Measurements from ENCODE around the gene SLC16A10. TPM values are rescaled to one million over a fixed set of nuclear protein-coding genes. Genes with fewer than 3 reads are reported as not detected.

Gene SLC16A10
- total RNA-seq, 4 donors from 2014 or later: 1.5 to 8.9 (median 4.2) TPM

DNA sequence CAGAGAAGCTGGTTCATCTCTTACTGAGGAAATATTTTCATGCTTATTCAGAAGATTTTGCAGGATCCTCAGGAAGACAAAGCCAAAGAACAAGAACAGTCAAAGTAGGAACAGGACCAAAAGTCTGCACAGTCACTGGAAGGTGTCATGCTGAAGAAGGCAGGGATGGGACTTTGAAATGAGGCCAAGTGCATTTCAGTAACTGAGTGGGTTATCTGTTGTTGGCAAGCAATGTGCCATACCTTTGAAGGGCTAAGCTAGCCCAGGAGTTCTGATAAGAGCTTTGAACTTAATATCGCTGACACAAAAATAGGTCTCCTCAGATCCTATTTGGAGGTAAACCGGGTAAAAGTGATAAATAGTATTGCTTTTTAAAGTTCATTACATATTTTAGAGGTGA is 31.5 kb downstream of the SLC16A10 start:
- Histone ChIP-seq H3K36me3 (no peaks in the 10 kb centered on the region), H3K9me3 (no peaks in the 10 kb centered on the region), H3K4me3 (no peak overlapping the region), H3K27ac (no peak overlapping the region), H3K4me1 (peaks cover 0 to 3% (median 0%) of the 10 kb centered on the region in 4 donors), H3K27me3 (no peaks in the 10 kb centered on the region)
- DNase-seq: no peak
- WGBS, 2 donors (ENCODE audit: low coverage in 1 of 2): 90 to 95% methylated on average over 2 of the region's 2 CpGs
- in situ Hi-C loops (cut with MboI; ENCODE audit: low pct_ligation_motif_present in 1 of 4, low pct_unique_long_range_greater_than_20kb in 1 of 4, low sequenced_read_pairs in 3 of 4): no loop called here
- intact Hi-C loops (cut with DNase I; ENCODE audit: low total_unique reads): no loop called here
- TF ChIP-seq, protein P1, sequence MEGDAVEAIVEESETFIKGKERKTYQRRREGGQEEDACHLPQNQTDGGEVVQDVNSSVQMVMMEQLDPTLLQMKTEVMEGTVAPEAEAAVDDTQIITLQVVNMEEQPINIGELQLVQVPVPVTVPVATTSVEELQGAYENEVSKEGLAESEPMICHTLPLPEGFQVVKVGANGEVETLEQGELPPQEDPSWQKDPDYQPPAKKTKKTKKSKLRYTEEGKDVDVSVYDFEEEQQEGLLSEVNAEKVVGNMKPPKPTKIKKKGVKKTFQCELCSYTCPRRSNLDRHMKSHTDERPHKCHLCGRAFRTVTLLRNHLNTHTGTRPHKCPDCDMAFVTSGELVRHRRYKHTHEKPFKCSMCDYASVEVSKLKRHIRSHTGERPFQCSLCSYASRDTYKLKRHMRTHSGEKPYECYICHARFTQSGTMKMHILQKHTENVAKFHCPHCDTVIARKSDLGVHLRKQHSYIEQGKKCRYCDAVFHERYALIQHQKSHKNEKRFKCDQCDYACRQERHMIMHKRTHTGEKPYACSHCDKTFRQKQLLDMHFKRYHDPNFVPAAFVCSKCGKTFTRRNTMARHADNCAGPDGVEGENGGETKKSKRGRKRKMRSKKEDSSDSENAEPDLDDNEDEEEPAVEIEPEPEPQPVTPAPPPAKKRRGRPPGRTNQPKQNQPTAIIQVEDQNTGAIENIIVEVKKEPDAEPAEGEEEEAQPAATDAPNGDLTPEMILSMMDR (IDR thresholded peaks at IDR 0.05): no peak
- TF ChIP-seq POLR2AphosphoS5 (IDR thresholded peaks at IDR 0.05): no peak
- TF ChIP-seq EP300 (IDR thresholded peaks at IDR 0.05; ENCODE audit: low read depth): no peak
- TF ChIP-seq POLR2A (IDR thresholded peaks at IDR 0.05): no peak

DNA sequence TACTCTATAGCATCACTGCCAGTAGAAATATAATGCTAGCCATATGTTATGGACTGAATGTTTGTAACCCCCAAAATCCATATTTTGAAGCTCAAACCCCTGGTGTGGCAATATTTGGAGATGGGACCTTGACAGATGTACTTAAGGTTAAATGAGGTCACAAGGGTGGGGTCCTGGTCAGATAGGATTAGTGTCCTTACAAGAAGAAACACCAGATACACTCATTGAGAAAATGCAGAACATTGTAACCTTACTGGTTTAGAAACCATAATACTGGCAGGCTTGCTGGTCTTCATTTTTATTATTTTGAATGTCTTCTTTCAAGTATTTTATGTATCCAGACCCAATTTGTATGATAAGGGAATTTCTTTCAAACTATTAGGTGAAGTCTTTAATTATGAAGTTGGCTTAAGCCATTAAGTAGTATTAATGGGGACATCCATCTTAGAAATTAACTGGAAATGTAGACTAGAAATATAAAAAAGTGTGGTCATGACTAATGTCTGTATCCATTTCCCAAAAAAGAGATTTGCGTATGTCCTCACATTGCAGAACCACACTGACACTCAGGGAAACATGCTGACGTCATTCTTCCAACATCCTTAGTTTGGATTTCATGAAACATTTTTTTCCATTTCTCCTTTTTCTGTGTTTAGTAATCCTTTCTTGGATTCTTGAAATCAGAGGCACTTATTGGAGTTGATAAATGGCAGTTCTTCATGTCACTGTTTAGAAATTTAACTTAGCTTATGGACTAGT is 32.4 kb downstream of the SLC16A10 start:
- no peak for DNase-seq
- Histone ChIP-seq H3K4me3 (no peak overlapping the region), H3K27me3 (no peaks in the 10 kb centered on the region), H3K27ac (no peak overlapping the region), H3K4me1 (no peaks in the 10 kb centered on the region), H3K9me3 (no peaks in the 10 kb centered on the region), H3K36me3 (no peaks in the 10 kb centered on the region)
- intact Hi-C loops (cut with DNase I; ENCODE audit: low total_unique reads): no loop called here
- in situ Hi-C loops (cut with MboI; ENCODE audit: low pct_ligation_motif_present in 1 of 4, low pct_unique_long_range_greater_than_20kb in 1 of 4, low sequenced_read_pairs in 3 of 4): no loop called here
- TF ChIP-seq, protein P1 (IDR thresholded peaks at IDR 0.05): no peak
- TF ChIP-seq EP300 (IDR thresholded peaks at IDR 0.05; ENCODE audit: low read depth) (no peak), POLR2AphosphoS5 (IDR thresholded peaks at IDR 0.05) (no peak), POLR2A (IDR thresholded peaks at IDR 0.05) (no peak)
- 85 to 86% methylated on average over 2 of the region's 2 CpGs for WGBS, 2 donors (ENCODE audit: low coverage in 1 of 2)

DNA sequence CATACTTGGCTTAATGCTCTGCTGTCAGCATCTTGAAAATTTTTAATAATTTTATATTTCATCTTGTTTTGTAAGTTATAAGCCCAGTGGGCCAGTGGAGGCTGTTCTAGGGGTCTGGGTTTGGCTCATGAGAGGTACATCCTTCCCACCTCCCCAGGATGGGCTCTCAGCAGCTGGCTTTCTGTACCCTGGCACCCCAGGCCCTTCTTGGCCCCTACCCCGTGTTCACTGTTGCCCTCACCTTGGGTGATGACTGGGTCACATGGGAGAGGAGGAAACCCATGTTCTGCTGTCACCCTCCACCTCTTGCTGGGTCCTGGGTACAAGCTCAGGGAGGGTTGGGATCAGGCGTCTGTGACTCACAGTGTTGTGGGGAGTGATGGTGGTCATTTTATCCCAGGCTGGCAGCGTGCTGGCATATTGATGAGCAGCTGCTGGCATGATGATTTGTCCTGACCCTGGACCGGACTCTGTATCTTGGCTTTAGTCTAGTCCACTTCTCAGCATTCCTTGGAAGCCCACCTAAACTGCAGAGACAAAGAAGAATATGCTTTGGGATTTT is 34.6 kb downstream of the SLC16A10 start:
- H3K9me3 ChIP-seq: no peaks in the 10 kb centered on the region
- intact Hi-C loops (cut with DNase I; ENCODE audit: low total_unique reads): no loop called here
- no peak for DNase-seq
- in situ Hi-C loops (cut with MboI; ENCODE audit: low pct_ligation_motif_present in 1 of 4, low pct_unique_long_range_greater_than_20kb in 1 of 4, low sequenced_read_pairs in 3 of 4): no loop called here
- 95% methylated on average over 4 of the region's 4 CpGs; no CpG with 5 or more reads in 1 of the 2 donors for WGBS, 2 donors (ENCODE audit: low coverage in 1 of 2)
- no peak for TF ChIP-seq POLR2A (IDR thresholded peaks at IDR 0.05)
- no peaks in the 10 kb centered on the region for H3K27me3 ChIP-seq
- H3K4me1 ChIP-seq: no peaks in the 10 kb centered on the region
- no peak overlapping the region for H3K27ac ChIP-seq
- no peaks in the 10 kb centered on the region for H3K36me3 ChIP-seq
- no peak overlapping the region for H3K4me3 ChIP-seq

DNA sequence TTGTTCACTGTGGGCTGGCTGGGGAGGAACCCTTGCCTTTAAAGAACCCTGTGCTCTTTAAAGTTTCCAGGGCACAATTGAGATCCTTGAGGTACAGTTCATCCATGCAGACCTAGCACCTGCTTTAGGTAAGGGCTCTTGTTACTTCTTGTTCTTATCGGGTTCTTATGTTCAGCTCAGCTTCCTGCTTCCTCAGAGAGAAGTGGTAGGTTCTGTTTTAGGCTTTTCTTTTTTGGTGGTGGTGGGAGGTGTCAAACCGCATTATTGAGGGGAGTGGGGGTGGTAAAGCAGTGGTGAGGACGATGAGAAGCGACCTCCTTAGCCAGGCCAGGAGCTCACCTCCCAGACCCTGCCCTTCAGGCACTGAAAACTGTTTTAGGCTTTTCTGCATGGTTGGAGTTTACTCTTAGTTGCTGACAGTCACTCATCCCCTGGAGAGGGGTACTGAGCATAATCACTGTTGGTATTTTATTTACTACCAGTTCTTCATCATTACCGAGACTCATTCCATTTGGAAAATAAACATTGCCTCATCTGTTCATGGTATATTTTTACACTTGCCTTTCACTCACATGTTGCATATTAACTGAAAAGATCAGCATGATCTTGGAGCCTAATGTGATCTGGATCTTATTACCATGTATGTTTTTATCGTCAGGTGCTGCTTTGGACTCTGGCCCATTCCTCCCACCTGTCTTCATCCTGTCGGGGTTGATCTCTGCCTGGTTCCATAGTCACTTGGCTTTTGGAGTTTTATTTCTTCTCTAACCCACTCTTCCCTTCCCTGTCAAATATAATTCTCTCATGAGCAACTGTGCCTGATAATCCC is 35.4 kb downstream of the SLC16A10 start:
- 38 to 63% methylated on average over 4 to 7 of the region's 7 CpGs for WGBS, 2 donors (ENCODE audit: low coverage in 1 of 2)
- intact Hi-C loops (cut with DNase I; ENCODE audit: low total_unique reads) (no loop called here), in situ Hi-C loops (cut with MboI; ENCODE audit: low pct_ligation_motif_present in 1 of 4, low pct_unique_long_range_greater_than_20kb in 1 of 4, low sequenced_read_pairs in 3 of 4) (no loop called here)
- Histone ChIP-seq H3K4me3 (no peak overlapping the region), H3K27me3 (no peaks in the 10 kb centered on the region), H3K36me3 (no peaks in the 10 kb centered on the region), H3K27ac (no peak overlapping the region), H3K4me1 (no peaks in the 10 kb centered on the region), H3K9me3 (no peaks in the 10 kb centered on the region)
- TF ChIP-seq POLR2AphosphoS5 (IDR thresholded peaks at IDR 0.05) (no peak), EP300 (IDR thresholded peaks at IDR 0.05; ENCODE audit: low read depth) (no peak), POLR2A (IDR thresholded peaks at IDR 0.05) (no peak)
- TF ChIP-seq, protein P1 (IDR thresholded peaks at IDR 0.05): no peak
- no peak for DNase-seq
